Measurements from ENCODE around the gene RNASEH2C.

The RNASEH2C gene

DNA sequence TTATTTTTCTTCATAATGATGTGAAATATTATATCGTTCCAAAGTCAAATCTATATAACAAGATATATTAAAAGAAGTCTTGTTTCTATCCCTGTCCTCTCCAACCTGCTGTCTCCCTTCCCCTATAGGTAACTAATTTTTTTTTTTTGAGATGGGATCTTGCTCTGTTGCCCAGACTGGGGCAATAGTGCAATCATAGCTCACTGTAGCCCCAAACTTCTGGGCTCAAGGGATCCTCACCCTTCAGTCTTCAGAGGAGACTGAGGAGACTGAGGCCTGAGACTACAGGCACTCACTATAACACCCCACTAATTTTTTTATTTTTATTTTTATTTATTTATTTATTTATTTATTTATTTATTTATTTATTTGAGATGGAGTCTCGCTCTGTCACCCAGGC, 47.6 kb downstream of the RNASEH2C start:
- Mint-ChIP-seq H3K36me3 (no peaks in the 10 kb centered on the region), H3K4me3 (no peak overlapping the region), H3K27ac (no peak overlapping the region), H3K9me3 (no peaks in the 10 kb centered on the region), H3K4me1 (no peaks in the 10 kb centered on the region)
- no peak for ATAC-seq
- DNase-seq (ENCODE audit: low spot score in 2 of 2), result no peak

DNA sequence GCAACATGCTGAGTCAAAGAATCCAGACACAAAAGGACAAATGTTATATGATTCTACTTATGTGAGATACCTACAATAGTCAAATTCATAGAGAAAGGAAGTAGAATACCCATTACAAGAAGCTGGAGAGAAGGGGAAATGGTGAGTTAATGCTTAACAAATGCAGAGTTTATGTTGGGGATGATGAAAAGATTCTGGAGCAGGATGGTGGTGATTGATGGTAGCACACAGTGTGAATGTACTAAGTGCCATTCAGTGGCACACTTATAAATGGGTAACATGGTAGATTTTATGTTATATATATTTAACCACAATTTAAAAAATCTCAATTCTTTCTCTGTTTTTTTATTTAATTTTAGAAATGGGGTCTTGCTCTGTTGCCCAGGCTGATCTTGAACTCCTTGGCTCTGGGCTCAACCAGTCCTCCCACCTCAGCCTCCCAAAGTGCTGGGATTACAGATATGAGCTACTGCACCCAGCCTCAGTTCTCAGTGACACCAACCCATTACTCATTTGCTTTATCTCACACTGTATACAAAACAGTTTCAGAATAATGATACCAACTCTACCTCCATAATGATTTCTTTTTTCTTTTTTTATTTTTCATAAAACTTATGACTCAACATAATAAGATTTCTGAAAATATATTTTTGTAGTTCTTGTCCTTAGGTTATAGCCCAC, 48.3 kb downstream of the RNASEH2C start:
- Mint-ChIP-seq H3K27ac (no peak overlapping the region), H3K4me1 (no peaks in the 10 kb centered on the region), H3K36me3 (no peaks in the 10 kb centered on the region), H3K9me3 (no peaks in the 10 kb centered on the region), H3K4me3 (no peak overlapping the region)
- peak; percentile 73 for ATAC-seq
- no peak for DNase-seq (ENCODE audit: low spot score in 2 of 2)
